ENCODE results near the gene CCDC142. TPM values are rescaled to one million over a fixed set of nuclear protein-coding genes. Genes with fewer than 3 reads are reported as not detected.

Gene CCDC142
- total RNA-seq, 1 experiment from 2014 or later: 14.0 TPM

DNA sequence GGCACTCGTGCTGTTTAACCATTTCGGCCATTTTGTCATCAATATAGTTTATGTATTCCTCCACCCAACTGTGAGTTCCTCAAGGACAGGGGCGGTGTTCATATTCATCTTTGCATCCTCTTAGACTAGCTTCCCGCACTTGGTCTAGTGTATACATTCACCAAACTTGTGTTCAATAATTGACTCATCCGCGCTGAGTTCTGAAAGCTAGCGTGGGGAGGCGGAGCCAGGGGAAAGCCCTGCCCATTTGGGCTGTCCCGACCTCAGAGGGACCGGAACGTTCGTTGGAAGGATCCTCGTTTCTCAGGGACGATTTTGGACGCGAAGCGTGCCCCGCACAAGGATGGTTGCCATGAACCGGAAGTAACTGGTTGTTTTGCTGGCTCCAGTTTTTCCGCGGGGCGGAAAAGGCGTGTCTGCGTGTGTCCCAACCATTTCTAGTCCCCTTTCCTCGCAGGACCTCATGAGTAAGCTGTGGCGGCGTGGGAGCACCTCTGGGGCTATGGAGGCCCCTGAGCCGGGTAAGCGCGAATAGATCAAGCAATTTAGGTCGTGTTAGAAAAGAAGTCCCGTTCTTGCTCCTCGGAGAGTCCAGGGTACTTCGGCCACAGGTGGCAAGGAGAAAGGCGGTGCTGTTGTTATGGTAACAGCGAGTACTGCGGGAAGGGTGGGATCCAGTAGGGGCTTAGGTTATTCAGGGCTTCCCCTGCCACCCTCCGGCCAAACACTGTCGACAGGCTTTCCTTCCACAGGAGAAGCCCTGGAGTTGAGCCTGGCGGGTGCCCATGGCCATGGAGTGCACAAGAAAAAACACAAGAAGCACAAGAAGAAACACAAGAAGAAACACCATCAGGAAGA lies 27.9 kb downstream of the CCDC142 start, which contains the start of gene INO80B (continued):
- TF ChIP-seq, protein P1, sequence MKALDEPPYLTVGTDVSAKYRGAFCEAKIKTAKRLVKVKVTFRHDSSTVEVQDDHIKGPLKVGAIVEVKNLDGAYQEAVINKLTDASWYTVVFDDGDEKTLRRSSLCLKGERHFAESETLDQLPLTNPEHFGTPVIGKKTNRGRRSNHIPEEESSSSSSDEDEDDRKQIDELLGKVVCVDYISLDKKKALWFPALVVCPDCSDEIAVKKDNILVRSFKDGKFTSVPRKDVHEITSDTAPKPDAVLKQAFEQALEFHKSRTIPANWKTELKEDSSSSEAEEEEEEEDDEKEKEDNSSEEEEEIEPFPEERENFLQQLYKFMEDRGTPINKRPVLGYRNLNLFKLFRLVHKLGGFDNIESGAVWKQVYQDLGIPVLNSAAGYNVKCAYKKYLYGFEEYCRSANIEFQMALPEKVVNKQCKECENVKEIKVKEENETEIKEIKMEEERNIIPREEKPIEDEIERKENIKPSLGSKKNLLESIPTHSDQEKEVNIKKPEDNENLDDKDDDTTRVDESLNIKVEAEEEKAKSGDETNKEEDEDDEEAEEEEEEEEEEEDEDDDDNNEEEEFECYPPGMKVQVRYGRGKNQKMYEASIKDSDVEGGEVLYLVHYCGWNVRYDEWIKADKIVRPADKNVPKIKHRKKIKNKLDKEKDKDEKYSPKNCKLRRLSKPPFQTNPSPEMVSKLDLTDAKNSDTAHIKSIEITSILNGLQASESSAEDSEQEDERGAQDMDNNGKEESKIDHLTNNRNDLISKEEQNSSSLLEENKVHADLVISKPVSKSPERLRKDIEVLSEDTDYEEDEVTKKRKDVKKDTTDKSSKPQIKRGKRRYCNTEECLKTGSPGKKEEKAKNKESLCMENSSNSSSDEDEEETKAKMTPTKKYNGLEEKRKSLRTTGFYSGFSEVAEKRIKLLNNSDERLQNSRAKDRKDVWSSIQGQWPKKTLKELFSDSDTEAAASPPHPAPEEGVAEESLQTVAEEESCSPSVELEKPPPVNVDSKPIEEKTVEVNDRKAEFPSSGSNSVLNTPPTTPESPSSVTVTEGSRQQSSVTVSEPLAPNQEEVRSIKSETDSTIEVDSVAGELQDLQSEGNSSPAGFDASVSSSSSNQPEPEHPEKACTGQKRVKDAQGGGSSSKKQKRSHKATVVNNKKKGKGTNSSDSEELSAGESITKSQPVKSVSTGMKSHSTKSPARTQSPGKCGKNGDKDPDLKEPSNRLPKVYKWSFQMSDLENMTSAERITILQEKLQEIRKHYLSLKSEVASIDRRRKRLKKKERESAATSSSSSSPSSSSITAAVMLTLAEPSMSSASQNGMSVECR (CRISPR knock-in tag; IDR thresholded peaks at IDR 0.05; ENCODE audit: borderline replicate concordance): peak; percentile 72; the same call in 1 of the 2 replicates
- TF ChIP-seq ETV6 (CRISPR knock-in tag; IDR thresholded peaks at IDR 0.05) (peak; percentile 84), TEAD1 (CRISPR knock-in tag; IDR thresholded peaks at IDR 0.05) (peak; percentile 75; the same call in 1 of the 2 replicates), NR2C2 (CRISPR knock-in tag; IDR thresholded peaks at IDR 0.05) (peak; percentile 89)
- TF ChIP-seq, protein P2, sequence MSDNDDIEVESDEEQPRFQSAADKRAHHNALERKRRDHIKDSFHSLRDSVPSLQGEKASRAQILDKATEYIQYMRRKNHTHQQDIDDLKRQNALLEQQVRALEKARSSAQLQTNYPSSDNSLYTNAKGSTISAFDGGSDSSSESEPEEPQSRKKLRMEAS (CRISPR knock-in tag; IDR thresholded peaks at IDR 0.05): peak; percentile 83; the same call in 1 of the 2 replicates

DNA sequence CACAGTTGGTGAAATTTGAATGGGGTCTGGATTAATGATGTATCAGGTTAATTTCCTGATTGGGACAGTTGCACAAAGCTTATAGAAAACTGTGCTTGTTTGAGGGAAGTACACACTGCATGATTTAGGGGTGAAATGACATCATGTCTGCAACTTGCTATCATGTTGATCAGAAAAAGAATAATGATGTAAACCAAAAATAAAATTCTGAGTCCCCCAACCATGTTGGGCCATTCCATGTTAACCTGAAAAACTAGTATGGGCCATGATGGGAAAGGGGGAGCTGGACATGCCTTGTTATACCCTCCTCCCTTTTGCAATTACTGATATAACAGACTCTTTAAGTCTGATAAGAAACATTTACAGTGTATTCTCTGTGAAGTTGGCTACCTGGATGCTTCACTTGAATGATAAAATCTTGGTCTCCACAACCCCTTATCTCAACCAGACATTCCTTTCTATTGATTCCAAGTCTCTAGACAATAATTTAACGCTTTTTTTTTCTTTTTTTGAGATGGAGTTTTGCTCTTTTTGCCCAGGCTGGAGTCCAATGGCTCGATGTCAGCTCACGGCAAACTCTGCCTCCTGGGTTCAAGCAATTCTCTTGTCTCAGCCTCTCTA lies 32.1 kb downstream of the CCDC142 start:
- peaks cover 9% of the 10 kb centered on the region for H3K27me3 Mint-ChIP-seq (ENCODE audit: low read depth)
- no peak for TF ChIP-seq TCF7 (CRISPR knock-in tag; IDR thresholded peaks at IDR 0.05; ENCODE audit: low read depth)
- TF ChIP-seq, protein P3, sequence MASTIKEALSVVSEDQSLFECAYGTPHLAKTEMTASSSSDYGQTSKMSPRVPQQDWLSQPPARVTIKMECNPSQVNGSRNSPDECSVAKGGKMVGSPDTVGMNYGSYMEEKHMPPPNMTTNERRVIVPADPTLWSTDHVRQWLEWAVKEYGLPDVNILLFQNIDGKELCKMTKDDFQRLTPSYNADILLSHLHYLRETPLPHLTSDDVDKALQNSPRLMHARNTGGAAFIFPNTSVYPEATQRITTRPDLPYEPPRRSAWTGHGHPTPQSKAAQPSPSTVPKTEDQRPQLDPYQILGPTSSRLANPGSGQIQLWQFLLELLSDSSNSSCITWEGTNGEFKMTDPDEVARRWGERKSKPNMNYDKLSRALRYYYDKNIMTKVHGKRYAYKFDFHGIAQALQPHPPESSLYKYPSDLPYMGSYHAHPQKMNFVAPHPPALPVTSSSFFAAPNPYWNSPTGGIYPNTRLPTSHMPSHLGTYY (CRISPR knock-in tag; IDR thresholded peaks at IDR 0.05): no peak
- TF ChIP-seq ESRRA (CRISPR knock-in tag; IDR thresholded peaks at IDR 0.05; ENCODE audit: borderline replicate concordance): no peak
- TF ChIP-seq, protein P4, sequence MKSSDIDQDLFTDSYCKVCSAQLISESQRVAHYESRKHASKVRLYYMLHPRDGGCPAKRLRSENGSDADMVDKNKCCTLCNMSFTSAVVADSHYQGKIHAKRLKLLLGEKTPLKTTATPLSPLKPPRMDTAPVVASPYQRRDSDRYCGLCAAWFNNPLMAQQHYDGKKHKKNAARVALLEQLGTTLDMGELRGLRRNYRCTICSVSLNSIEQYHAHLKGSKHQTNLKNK (CRISPR knock-in tag; IDR thresholded peaks at IDR 0.05): no peak
- TF ChIP-seq ZNF416 (CRISPR knock-in tag; IDR thresholded peaks at IDR 0.05): no peak
- TF ChIP-seq SMAD3 (CRISPR knock-in tag; IDR thresholded peaks at IDR 0.05; ENCODE audit: borderline replicate concordance): no peak
- no peak for TF ChIP-seq CBFB (CRISPR knock-in tag; IDR thresholded peaks at IDR 0.05; ENCODE audit: low read depth)
- no peak for TF ChIP-seq JAZF1 (CRISPR knock-in tag; IDR thresholded peaks at IDR 0.05)
- H3K9me3 Mint-ChIP-seq: no peaks in the 10 kb centered on the region
- H3K36me3 Mint-ChIP-seq: no peaks in the 10 kb centered on the region
- H3K4me3 Mint-ChIP-seq: no peak overlapping the region
- H3K27ac Mint-ChIP-seq: no peak overlapping the region
- H3K4me1 Mint-ChIP-seq: peaks cover 16% of the 10 kb centered on the region
- DNase-seq (ENCODE audit: low spot score) (no peak), ATAC-seq (no peak)
- POLR2A ChIA-PET: no interaction called here
- CTCF ChIA-PET: no interaction called here

DNA sequence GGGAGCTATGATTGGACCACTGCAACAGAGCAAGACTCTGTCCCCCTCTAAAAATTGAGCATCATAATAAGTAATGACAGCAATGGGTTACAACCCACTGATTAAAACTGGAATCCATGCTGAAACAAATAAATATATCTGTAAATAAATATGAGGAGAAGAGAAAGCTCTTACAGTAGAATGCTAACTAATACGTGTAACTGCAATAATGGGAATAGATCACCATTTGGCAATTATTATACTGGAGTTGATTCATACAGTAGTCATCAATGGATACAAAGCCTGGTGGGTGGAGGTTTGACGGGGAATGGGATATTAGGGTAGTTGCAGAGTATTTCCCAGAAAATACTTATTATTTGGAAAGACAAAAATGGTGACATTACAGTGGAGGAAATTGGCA lies 34.0 kb downstream of the CCDC142 start:
- CTCF ChIA-PET: no interaction called here
- DNase-seq (ENCODE audit: low spot score) (no peak), ATAC-seq (no peak)
- Mint-ChIP-seq H3K36me3 (no peaks in the 10 kb centered on the region), H3K4me1 (peaks cover 10% of the 10 kb centered on the region; the same call in 1 of the 2 replicates), H3K27me3 (ENCODE audit: low read depth) (peaks cover 18% of the 10 kb centered on the region), H3K9me3 (no peaks in the 10 kb centered on the region), H3K4me3 (no peak overlapping the region), H3K27ac (no peak overlapping the region)
- POLR2A ChIA-PET: interaction anchor here (1.2 kb wide), 1 partner anchor 8 kb away, joined by 3 read pairs; no protein-coding TSS in a partner anchor
- no peak for TF ChIP-seq NFE2L1 (CRISPR knock-in tag; IDR thresholded peaks at IDR 0.05)
- TF ChIP-seq, protein P5, sequence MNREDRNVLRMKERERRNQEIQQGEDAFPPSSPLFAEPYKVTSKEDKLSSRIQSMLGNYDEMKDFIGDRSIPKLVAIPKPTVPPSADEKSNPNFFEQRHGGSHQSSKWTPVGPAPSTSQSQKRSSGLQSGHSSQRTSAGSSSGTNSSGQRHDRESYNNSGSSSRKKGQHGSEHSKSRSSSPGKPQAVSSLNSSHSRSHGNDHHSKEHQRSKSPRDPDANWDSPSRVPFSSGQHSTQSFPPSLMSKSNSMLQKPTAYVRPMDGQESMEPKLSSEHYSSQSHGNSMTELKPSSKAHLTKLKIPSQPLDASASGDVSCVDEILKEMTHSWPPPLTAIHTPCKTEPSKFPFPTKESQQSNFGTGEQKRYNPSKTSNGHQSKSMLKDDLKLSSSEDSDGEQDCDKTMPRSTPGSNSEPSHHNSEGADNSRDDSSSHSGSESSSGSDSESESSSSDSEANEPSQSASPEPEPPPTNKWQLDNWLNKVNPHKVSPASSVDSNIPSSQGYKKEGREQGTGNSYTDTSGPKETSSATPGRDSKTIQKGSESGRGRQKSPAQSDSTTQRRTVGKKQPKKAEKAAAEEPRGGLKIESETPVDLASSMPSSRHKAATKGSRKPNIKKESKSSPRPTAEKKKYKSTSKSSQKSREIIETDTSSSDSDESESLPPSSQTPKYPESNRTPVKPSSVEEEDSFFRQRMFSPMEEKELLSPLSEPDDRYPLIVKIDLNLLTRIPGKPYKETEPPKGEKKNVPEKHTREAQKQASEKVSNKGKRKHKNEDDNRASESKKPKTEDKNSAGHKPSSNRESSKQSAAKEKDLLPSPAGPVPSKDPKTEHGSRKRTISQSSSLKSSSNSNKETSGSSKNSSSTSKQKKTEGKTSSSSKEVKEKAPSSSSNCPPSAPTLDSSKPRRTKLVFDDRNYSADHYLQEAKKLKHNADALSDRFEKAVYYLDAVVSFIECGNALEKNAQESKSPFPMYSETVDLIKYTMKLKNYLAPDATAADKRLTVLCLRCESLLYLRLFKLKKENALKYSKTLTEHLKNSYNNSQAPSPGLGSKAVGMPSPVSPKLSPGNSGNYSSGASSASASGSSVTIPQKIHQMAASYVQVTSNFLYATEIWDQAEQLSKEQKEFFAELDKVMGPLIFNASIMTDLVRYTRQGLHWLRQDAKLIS (CRISPR knock-in tag; IDR thresholded peaks at IDR 0.05; ENCODE audit: borderline replicate concordance): no peak
- TF ChIP-seq, protein P6, sequence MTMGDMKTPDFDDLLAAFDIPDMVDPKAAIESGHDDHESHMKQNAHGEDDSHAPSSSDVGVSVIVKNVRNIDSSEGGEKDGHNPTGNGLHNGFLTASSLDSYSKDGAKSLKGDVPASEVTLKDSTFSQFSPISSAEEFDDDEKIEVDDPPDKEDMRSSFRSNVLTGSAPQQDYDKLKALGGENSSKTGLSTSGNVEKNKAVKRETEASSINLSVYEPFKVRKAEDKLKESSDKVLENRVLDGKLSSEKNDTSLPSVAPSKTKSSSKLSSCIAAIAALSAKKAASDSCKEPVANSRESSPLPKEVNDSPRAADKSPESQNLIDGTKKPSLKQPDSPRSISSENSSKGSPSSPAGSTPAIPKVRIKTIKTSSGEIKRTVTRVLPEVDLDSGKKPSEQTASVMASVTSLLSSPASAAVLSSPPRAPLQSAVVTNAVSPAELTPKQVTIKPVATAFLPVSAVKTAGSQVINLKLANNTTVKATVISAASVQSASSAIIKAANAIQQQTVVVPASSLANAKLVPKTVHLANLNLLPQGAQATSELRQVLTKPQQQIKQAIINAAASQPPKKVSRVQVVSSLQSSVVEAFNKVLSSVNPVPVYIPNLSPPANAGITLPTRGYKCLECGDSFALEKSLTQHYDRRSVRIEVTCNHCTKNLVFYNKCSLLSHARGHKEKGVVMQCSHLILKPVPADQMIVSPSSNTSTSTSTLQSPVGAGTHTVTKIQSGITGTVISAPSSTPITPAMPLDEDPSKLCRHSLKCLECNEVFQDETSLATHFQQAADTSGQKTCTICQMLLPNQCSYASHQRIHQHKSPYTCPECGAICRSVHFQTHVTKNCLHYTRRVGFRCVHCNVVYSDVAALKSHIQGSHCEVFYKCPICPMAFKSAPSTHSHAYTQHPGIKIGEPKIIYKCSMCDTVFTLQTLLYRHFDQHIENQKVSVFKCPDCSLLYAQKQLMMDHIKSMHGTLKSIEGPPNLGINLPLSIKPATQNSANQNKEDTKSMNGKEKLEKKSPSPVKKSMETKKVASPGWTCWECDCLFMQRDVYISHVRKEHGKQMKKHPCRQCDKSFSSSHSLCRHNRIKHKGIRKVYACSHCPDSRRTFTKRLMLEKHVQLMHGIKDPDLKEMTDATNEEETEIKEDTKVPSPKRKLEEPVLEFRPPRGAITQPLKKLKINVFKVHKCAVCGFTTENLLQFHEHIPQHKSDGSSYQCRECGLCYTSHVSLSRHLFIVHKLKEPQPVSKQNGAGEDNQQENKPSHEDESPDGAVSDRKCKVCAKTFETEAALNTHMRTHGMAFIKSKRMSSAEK (CRISPR knock-in tag; IDR thresholded peaks at IDR 0.05; ENCODE audit: borderline replicate concordance): no peak
